IMR-90 (cell line): ENCODE data around the gene ISCU.

ENCODE experiments used
- BHLHE40 ChIP-seq: fragments of 150-350 bp; IDR thresholded peaks from 2 replicates; pipeline ENCODE4 v1.6.1; 2016; ENCODE audit warnings: mild to moderate bottlenecking, low read depth, low read length
- CHD1 ChIP-seq: IDR thresholded peaks from 2 replicates; pipeline ENCODE4 v1.6.1; 2012; ENCODE audit warnings: low read depth, low read length, improper control_type of control experiment
- CTCF ChIP-seq: conservative IDR thresholded peaks from 2 replicates; pipeline ENCODE4 v1.5.1; 2012; ENCODE audit warnings: mild to moderate bottlenecking, low read depth, low read length, improper control_type of control experiment
- ELK1 ChIP-seq: fragments of 150-350 bp; IDR thresholded peaks from 2 replicates; pipeline ENCODE4 v1.6.1; 2016; ENCODE audit warnings: low read depth, mild to moderate bottlenecking, low read length, moderate library complexity, borderline replicate concordance
- NFE2L2 ChIP-seq: fragments of 150-350 bp; IDR thresholded peaks from 2 replicates; pipeline ENCODE4 v1.6.1; 2016; ENCODE audit warnings: low read depth, mild to moderate bottlenecking, low read length
- POLR2A ChIP-seq: IDR thresholded peaks from 2 replicates; pipeline ENCODE4 v1.6.1; 2012; ENCODE audit warnings: mild to moderate bottlenecking, low read depth, low read length
- RAD21 ChIP-seq: IDR thresholded peaks from 2 replicates; pipeline ENCODE4 v1.6.1; 2012; ENCODE audit warnings: low read length, improper control_type of control experiment
- RCOR1 ChIP-seq: IDR thresholded peaks from 2 replicates; pipeline ENCODE4 v1.6.1; 2012; ENCODE audit warnings: mild to moderate bottlenecking, low read length, improper control_type of control experiment; ENCODE audit not compliant: insufficient replicate concordance
- RFX5 ChIP-seq: IDR thresholded peaks from 2 replicates; pipeline ENCODE4 v1.8.0; 2012; ENCODE audit warnings: low read depth, mild to moderate bottlenecking, low read length, moderate library complexity
- SMC3 ChIP-seq: fragments of 150-350 bp; IDR thresholded peaks from 2 replicates; pipeline ENCODE4 v1.6.1; 2016; ENCODE audit warnings: low read depth, mild to moderate bottlenecking, antibody characterized with exemption, low read length, moderate library complexity
- USF2 ChIP-seq: fragments of 150-350 bp; IDR thresholded peaks from 2 replicates; pipeline ENCODE4 v1.6.1; 2017; ENCODE audit warnings: mild to moderate bottlenecking, antibody characterized with exemption, low read length, low read depth

- TF ChIP-seq CTCF (no peak), POLR2A (no peak), RFX5 (no peak), ELK1 (no peak), SMC3 (no peak), RAD21 (no peak), CHD1 (no peak), BHLHE40 (no peak), RCOR1 (no peak), USF2 (no peak), NFE2L2 (no peak)
Measured at GRCh38 chr12:108616941-108617858, 54.8 kb downstream of the ISCU start.
